Activated CD8-positive, alpha-beta T cell treated with anti-CD3 and anti-CD28 coated beads, Interleukin-2, amount 10 ng/mL, durations not matched to agents 7 days and 5 days (primary cell): ENCODE data around the gene LYSMD3. TPM values are rescaled to one million over a fixed set of nuclear protein-coding genes. Genes with fewer than 3 reads are reported as not detected.

Experiments used
- ATAC-seq: fragments of 150-1000 bp; cut with Tn5 transposase; one replicate; pipeline ENCODE4 v1.10.0; 2021; ENCODE audit warnings: moderate library complexity
- CTCF ChIA-PET: fragments of 350-600 bp; sonication (Branson Sonifier 250); formaldehyde crosslinking; loops from one replicate; lab custom pipeline; 2021; ENCODE audit warnings: antibody characterized with exemption; lab: Charles Lee
- POLR2A ChIA-PET: fragments of 350-600 bp; sonication (Branson Sonifier 250); formaldehyde crosslinking; loops from one replicate; lab custom pipeline; 2021; ENCODE audit warnings: antibody characterized with exemption; lab: Charles Lee
- DNase-seq: peaks from one replicate; pipeline ENCODE4 v3.0.0-alpha.2; 2020
- H3K27ac Mint-ChIP-seq: one replicate; pipeline ENCODE4 v1.8.0; 2021; ENCODE audit warnings: mild to moderate bottlenecking, mixed read lengths
- H3K27me3 Mint-ChIP-seq: one replicate; pipeline ENCODE4 v1.8.0; 2021; ENCODE audit warnings: low read depth, mixed read lengths
- H3K36me3 Mint-ChIP-seq: one replicate; pipeline ENCODE4 v1.8.0; 2021; ENCODE audit warnings: low read depth, mixed read lengths
- H3K4me1 Mint-ChIP-seq: one replicate; pipeline ENCODE4 v1.8.0; 2021; ENCODE audit warnings: low read depth, mixed read lengths
- H3K4me3 Mint-ChIP-seq: one replicate; pipeline ENCODE4 v1.8.0; 2021; ENCODE audit warnings: mild to moderate bottlenecking, mixed read lengths
- H3K9me3 Mint-ChIP-seq: one replicate; pipeline ENCODE4 v1.8.0; 2022; ENCODE audit warnings: mixed read lengths; ENCODE audit not compliant: insufficient read depth
- total RNA-seq, 2 experiments: library from RNA; stranded (reverse); gene quantifications; one replicate each; pipeline ENCODE4 v1.2.3, GENCODE V29; 2021

Gene LYSMD3
- total RNA-seq, 2 experiments from 2014 or later = 18.3 to 19.0 TPM

GRCh38 chr5:90558344-90559192 lies 29.2 kb upstream of the LYSMD3 start, which contains the start of gene ADGRV1:
ADGRV1 (plus strand) TSS chr5:90558797; CDS start chr5:90558896, 99 bp downstream.
- peaks cover 12% of the 10 kb centered on the region for H3K4me1 Mint-ChIP-seq
- ATAC-seq = peak; percentile 75
- no peaks in the 10 kb centered on the region for H3K9me3 Mint-ChIP-seq
- no peak for DNase-seq
- POLR2A ChIA-PET = no interaction called here
- CTCF ChIA-PET = no interaction called here
- H3K27ac Mint-ChIP-seq = no peak within 1 kb of the TSS
- peak within 1 kb of the TSS; percentile 49 for H3K4me3 Mint-ChIP-seq
- no peaks in the 10 kb centered on the region for H3K36me3 Mint-ChIP-seq
- H3K27me3 Mint-ChIP-seq = peaks cover 55% of the 10 kb centered on the region

GRCh38 chr5:90557871-90558270 lies 28.5 kb upstream of the LYSMD3 start:
- Mint-ChIP-seq H3K27me3 (peaks cover 58% of the 10 kb centered on the region), H3K9me3 (no peaks in the 10 kb centered on the region), H3K4me3 (peak overlapping the region; percentile 49), H3K27ac (no peak overlapping the region), H3K4me1 (peaks cover 12% of the 10 kb centered on the region), H3K36me3 (no peaks in the 10 kb centered on the region)
- ChIA-PET CTCF (no interaction called here), POLR2A (no interaction called here)
- ATAC-seq (no peak), DNase-seq (no peak)

GRCh38 chr5:90557391-90557790 lies 28.0 kb upstream of the LYSMD3 start:
- Mint-ChIP-seq H3K36me3 (no peaks in the 10 kb centered on the region), H3K4me1 (peaks cover 12% of the 10 kb centered on the region), H3K27me3 (peaks cover 59% of the 10 kb centered on the region), H3K4me3 (no peak overlapping the region), H3K27ac (no peak overlapping the region), H3K9me3 (no peaks in the 10 kb centered on the region)
- ChIA-PET CTCF (no interaction called here), POLR2A (no interaction called here)
- ATAC-seq = no peak
- DNase-seq = no peak

GRCh38 chr5:90555666-90556065 lies 26.3 kb upstream of the LYSMD3 start:
- Mint-ChIP-seq H3K4me3 (no peak overlapping the region), H3K9me3 (no peaks in the 10 kb centered on the region), H3K27ac (no peak overlapping the region), H3K4me1 (peaks cover 12% of the 10 kb centered on the region), H3K36me3 (no peaks in the 10 kb centered on the region), H3K27me3 (peaks cover 54% of the 10 kb centered on the region)
- CTCF ChIA-PET = interaction anchor here (1.4 kb wide), 1 partner anchor 9 kb away, joined by 3 read pairs; no protein-coding TSS in a partner anchor
- ATAC-seq = no peak
- POLR2A ChIA-PET = no interaction called here
- no peak for DNase-seq

GRCh38 chr5:90554358-90555006 lies 25.1 kb upstream of the LYSMD3 start:
- Mint-ChIP-seq H3K36me3 (no peaks in the 10 kb centered on the region), H3K9me3 (no peaks in the 10 kb centered on the region), H3K27ac (no peak overlapping the region), H3K27me3 (peaks cover 49% of the 10 kb centered on the region), H3K4me3 (no peak overlapping the region), H3K4me1 (peaks cover 12% of the 10 kb centered on the region)
- ChIA-PET CTCF (no interaction called here), POLR2A (no interaction called here)
- ATAC-seq (no peak), DNase-seq (no peak)

GRCh38 chr5:90553711-90554110 lies 24.3 kb upstream of the LYSMD3 start:
- ChIA-PET CTCF (no interaction called here), POLR2A (no interaction called here)
- Mint-ChIP-seq H3K27me3 (peaks cover 44% of the 10 kb centered on the region), H3K36me3 (no peaks in the 10 kb centered on the region), H3K4me3 (no peak overlapping the region), H3K27ac (no peak overlapping the region), H3K9me3 (no peaks in the 10 kb centered on the region), H3K4me1 (peaks cover 8% of the 10 kb centered on the region)
- DNase-seq = no peak
- no peak for ATAC-seq

GRCh38 chr5:90551376-90551775 lies 22.0 kb upstream of the LYSMD3 start:
- ChIA-PET CTCF (no interaction called here), POLR2A (no interaction called here)
- Mint-ChIP-seq H3K4me3 (no peak overlapping the region), H3K9me3 (no peaks in the 10 kb centered on the region), H3K36me3 (no peaks in the 10 kb centered on the region), H3K4me1 (no peaks in the 10 kb centered on the region), H3K27me3 (peaks cover 22% of the 10 kb centered on the region), H3K27ac (no peak overlapping the region)
- no peak for DNase-seq
- no peak for ATAC-seq

- Mint-ChIP-seq H3K36me3 (no peaks in the 10 kb centered on the region), H3K9me3 (no peaks in the 10 kb centered on the region), H3K27ac (no peak overlapping the region), H3K4me1 (no peaks in the 10 kb centered on the region), H3K4me3 (no peak overlapping the region), H3K27me3 (peaks cover 19% of the 10 kb centered on the region)
- ChIA-PET POLR2A (no interaction called here), CTCF (no interaction called here)
- ATAC-seq = no peak
- DNase-seq = no peak
Measured at GRCh38 chr5:90550963-90551362, 21.6 kb upstream of the LYSMD3 start.

- DNase-seq (no peak), ATAC-seq (no peak)
- ChIA-PET CTCF (no interaction called here), POLR2A (no interaction called here)
- H3K4me3 Mint-ChIP-seq = no peak overlapping the region
- H3K4me1 Mint-ChIP-seq = no peaks in the 10 kb centered on the region
- H3K36me3 Mint-ChIP-seq = no peaks in the 10 kb centered on the region
- H3K9me3 Mint-ChIP-seq = no peaks in the 10 kb centered on the region
- H3K27ac Mint-ChIP-seq = no peak overlapping the region
- H3K27me3 Mint-ChIP-seq = peaks cover 14% of the 10 kb centered on the region
Measured at GRCh38 chr5:90549729-90550275, 20.4 kb upstream of the LYSMD3 start.

GRCh38 chr5:90549223-90549622 lies 19.8 kb upstream of the LYSMD3 start:
- no peak overlapping the region for H3K27ac Mint-ChIP-seq
- CTCF ChIA-PET = no interaction called here
- DNase-seq (no peak), ATAC-seq (no peak)
- no peaks in the 10 kb centered on the region for H3K9me3 Mint-ChIP-seq
- no peak overlapping the region for H3K4me3 Mint-ChIP-seq
- H3K36me3 Mint-ChIP-seq = no peaks in the 10 kb centered on the region
- POLR2A ChIA-PET = no interaction called here
- H3K27me3 Mint-ChIP-seq = peaks cover 18% of the 10 kb centered on the region
- H3K4me1 Mint-ChIP-seq = no peaks in the 10 kb centered on the region

- no peaks in the 10 kb centered on the region for H3K9me3 Mint-ChIP-seq
- ATAC-seq (no peak), DNase-seq (no peak)
- H3K4me3 Mint-ChIP-seq = no peak overlapping the region
- no peaks in the 10 kb centered on the region for H3K36me3 Mint-ChIP-seq
- H3K4me1 Mint-ChIP-seq = no peaks in the 10 kb centered on the region
- H3K27ac Mint-ChIP-seq = no peak overlapping the region
- ChIA-PET POLR2A (no interaction called here), CTCF (interaction anchor here (0.5 to 2.0 kb wide), 3 partner anchors 36 to 109 kb away, joined by 3 to 5 read pairs (median 5); no protein-coding TSS in a partner anchor)
- H3K27me3 Mint-ChIP-seq = peaks cover 18% of the 10 kb centered on the region
Measured at GRCh38 chr5:90548069-90548593, 18.7 kb upstream of the LYSMD3 start.
